Neural progenitor cell (in vitro differentiated cells): ENCODE data around the gene SMIM28. TPM values are rescaled to one million over a fixed set of nuclear protein-coding genes. Genes with fewer than 3 reads are reported as not detected.

ENCODE experiments used
- DNase-seq: peaks from one replicate; pipeline ENCODE4 v3.0.0-alpha.2; 2016; ENCODE audit warnings: low spot score
- H2AFZ ChIP-seq: fragments of 200-600 bp; sonication (generic); replicated peaks from 2 replicates; pipeline ENCODE4 v1.6.1; 2016; ENCODE audit warnings: antibody characterized with exemption
- H3F3A ChIP-seq: fragments of 200-600 bp; sonication (generic); 2 replicates; pipeline ENCODE4 v1.6.1; 2016; ENCODE audit warnings: antibody characterized with exemption, low read depth
- H3K27ac ChIP-seq: fragments of 200-600 bp; sonication (generic); 2 replicates; pipeline ENCODE4 v1.5.1; 2016; ENCODE audit warnings: mild to moderate bottlenecking
- H3K27me3 ChIP-seq: fragments of 200-600 bp; sonication (generic); 2 replicates; pipeline ENCODE4 v1.6.1; 2016; ENCODE audit warnings: mild to moderate bottlenecking, moderate library complexity
- H3K36me3 ChIP-seq: fragments of 200-600 bp; sonication (generic); 2 replicates; pipeline ENCODE4 v1.5.1; 2016
- H3K4me1 ChIP-seq: fragments of 200-600 bp; sonication (generic); 2 replicates; pipeline ENCODE4 v1.6.1; 2016; ENCODE audit warnings: mixed run types
- H3K4me2 ChIP-seq: fragments of 200-600 bp; sonication (generic); 2 replicates; pipeline ENCODE4 v1.6.1; 2016
- H3K4me3 ChIP-seq: fragments of 200-600 bp; sonication (generic); 2 replicates; pipeline ENCODE4 v1.5.1; 2016
- H3K79me2 ChIP-seq: fragments of 200-600 bp; sonication (generic); 2 replicates; pipeline ENCODE4 v1.6.1; 2016; ENCODE audit warnings: low read depth
- H3K9ac ChIP-seq: fragments of 200-600 bp; sonication (generic); 2 replicates; pipeline ENCODE4 v1.6.1; 2016
- H3K9me3 ChIP-seq: fragments of 200-600 bp; sonication (generic); 2 replicates; pipeline ENCODE4 v1.5.1; 2016; ENCODE audit warnings: low read depth
- H4K20me1 ChIP-seq: fragments of 200-600 bp; sonication (generic); 2 replicates; pipeline ENCODE4 v1.6.1; 2016; ENCODE audit warnings: low read depth
- H3K27ac Mint-ChIP-seq: 3 replicates; pipeline ENCODE4 v1.8.0; 2021; ENCODE audit warnings: mixed read lengths
- H3K27me3 Mint-ChIP-seq: 2 replicates; pipeline ENCODE4 v1.8.0; 2022; ENCODE audit warnings: low read depth, mild to moderate bottlenecking, inconsistent platforms, moderate library complexity, mixed read lengths; ENCODE audit not compliant: insufficient read depth
- H3K36me3 Mint-ChIP-seq: 3 replicates; pipeline ENCODE4 v1.8.0; 2021; ENCODE audit warnings: mixed read lengths
- H3K4me1 Mint-ChIP-seq: 3 replicates; pipeline ENCODE4 v1.8.0; 2021; ENCODE audit warnings: mixed read lengths
- H3K4me3 Mint-ChIP-seq: 3 replicates; pipeline ENCODE4 v1.8.0; 2021; ENCODE audit warnings: mild to moderate bottlenecking, moderate library complexity, mixed read lengths
- H3K9me3 Mint-ChIP-seq: 3 replicates; pipeline ENCODE4 v1.8.0; 2020; ENCODE audit warnings: mixed read lengths
- CTCF ChIP-seq: fragments of 200-600 bp; sonication (generic); IDR thresholded peaks from 2 replicates; pipeline ENCODE4 v1.5.1; 2017; ENCODE audit warnings: antibody characterized with exemption, mild to moderate bottlenecking
- EZH2 ChIP-seq: fragments of 200-600 bp; sonication (generic); IDR thresholded peaks from 2 replicates; pipeline ENCODE4 v1.6.1; 2017; ENCODE audit warnings: antibody characterized with exemption, mild to moderate bottlenecking, moderate library complexity
- EZH2phosphoT487 ChIP-seq: fragments of 200-600 bp; sonication (generic); IDR thresholded peaks from 2 replicates; pipeline ENCODE4 v1.6.1; 2017; ENCODE audit warnings: antibody characterized with exemption
- total RNA-seq: library from RNA; depleted of rRNA; stranded (reverse); fragments of >200 nt; gene quantifications from 2 replicates; pipeline ENCODE4 v1.2.3, GENCODE V29; 2015; ENCODE audit warnings: low replicate concordance

The SMIM28 gene
- total RNA-seq, 1 donor from 2014 or later = not detected

DNA sequence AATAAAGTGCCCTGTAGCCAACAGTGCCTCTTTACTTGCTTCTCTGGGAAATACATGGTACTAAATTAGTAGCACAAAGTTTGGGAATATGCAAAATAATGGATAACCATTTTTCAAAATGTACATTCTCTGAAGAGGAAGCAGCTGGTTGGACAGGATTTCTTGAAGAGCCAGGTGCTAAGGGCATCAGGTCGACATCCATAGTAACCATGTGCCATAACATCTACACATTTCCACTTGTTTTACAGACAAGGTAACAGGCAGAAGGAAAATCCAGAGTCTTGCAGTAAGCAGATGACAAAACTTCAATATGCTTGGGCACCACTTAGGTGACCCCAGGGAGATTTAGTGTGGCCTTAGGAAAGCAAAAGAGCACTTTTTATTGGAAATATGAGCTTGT, 36.5 kb upstream of the SMIM28 start:
- no peak overlapping the region for H3K4me2 ChIP-seq
- no peak for DNase-seq
- no peaks in the 10 kb centered on the region for H3K9me3 Mint-ChIP-seq
- no peaks in the 10 kb centered on the region for H3K4me1 ChIP-seq
- no peaks in the 10 kb centered on the region for H3K36me3 Mint-ChIP-seq
- H3K27me3 Mint-ChIP-seq = no peaks in the 10 kb centered on the region
- no peak for TF ChIP-seq EZH2
- H3K27me3 ChIP-seq = no peaks in the 10 kb centered on the region
- H3K27ac ChIP-seq = no peak overlapping the region
- no peak overlapping the region for H3K9ac ChIP-seq
- no peak overlapping the region for H3K27ac Mint-ChIP-seq
- H3K4me1 Mint-ChIP-seq = no peaks in the 10 kb centered on the region
- no peak overlapping the region for H3K4me3 Mint-ChIP-seq
- no peaks in the 10 kb centered on the region for H3K9me3 ChIP-seq
- H2AFZ ChIP-seq = no peak overlapping the region
- H3K79me2 ChIP-seq = no peaks in the 10 kb centered on the region
- H3K4me3 ChIP-seq = no peak overlapping the region
- H4K20me1 ChIP-seq = no peaks in the 10 kb centered on the region
- no peaks in the 10 kb centered on the region for H3F3A ChIP-seq
- no peaks in the 10 kb centered on the region for H3K36me3 ChIP-seq

- no peak overlapping the region for H3K27ac ChIP-seq
- no peak for TF ChIP-seq EZH2phosphoT487
- no peak for TF ChIP-seq CTCF
- TF ChIP-seq EZH2 = no peak
- Mint-ChIP-seq H3K4me3 (no peak overlapping the region), H3K4me1 (peaks cover 2% of the 10 kb centered on the region), H3K27ac (no peak overlapping the region), H3K36me3 (no peaks in the 10 kb centered on the region), H3K9me3 (no peaks in the 10 kb centered on the region), H3K27me3 (no peaks in the 10 kb centered on the region)
- H4K20me1 ChIP-seq = no peaks in the 10 kb centered on the region
- H2AFZ ChIP-seq = no peak overlapping the region
- no peak overlapping the region for H3K4me2 ChIP-seq
- H3K9me3 ChIP-seq = no peaks in the 10 kb centered on the region
- no peaks in the 10 kb centered on the region for H3F3A ChIP-seq
- H3K79me2 ChIP-seq = no peaks in the 10 kb centered on the region
- DNase-seq = no peak
- H3K4me1 ChIP-seq = no peaks in the 10 kb centered on the region
- no peak overlapping the region for H3K4me3 ChIP-seq
- no peak overlapping the region for H3K9ac ChIP-seq
- H3K36me3 ChIP-seq = no peaks in the 10 kb centered on the region
- H3K27me3 ChIP-seq = no peaks in the 10 kb centered on the region
Measured at GRCh38 chr6:138343112-138343511, 34.6 kb upstream of the SMIM28 start.

DNA sequence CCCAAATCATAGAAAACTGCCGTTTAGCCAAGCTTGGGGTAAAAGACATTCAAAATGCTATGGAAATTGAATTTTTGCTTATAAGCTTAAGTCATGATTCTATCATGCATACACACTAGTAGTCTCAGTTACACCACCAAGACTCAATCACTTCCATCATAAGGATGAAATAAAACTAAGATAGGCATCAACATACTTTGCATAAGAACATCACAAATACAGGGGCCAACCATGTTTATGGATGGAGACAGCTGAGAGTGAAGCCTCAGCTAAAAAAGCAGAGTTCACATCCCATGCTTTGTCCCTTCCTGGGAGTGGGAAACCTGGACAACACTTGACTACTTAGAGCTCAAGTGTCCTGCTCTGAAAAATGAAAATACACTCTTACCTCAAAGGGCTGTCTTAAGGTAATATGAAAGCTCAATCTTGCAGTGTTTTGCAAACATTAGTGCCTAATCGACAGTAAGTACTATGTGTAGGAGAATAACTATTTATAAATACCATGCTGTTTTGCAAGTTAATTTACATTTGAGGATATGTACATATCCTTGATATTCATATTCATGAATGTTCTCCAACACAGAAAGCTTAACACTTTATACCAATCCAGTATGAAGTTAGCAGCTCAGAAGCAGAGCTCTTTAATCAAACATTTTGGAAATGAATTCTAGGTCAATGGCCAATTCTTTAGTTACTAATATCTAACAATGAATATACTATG, 32.0 kb upstream of the SMIM28 start:
- H3F3A ChIP-seq = no peaks in the 10 kb centered on the region
- no peak overlapping the region for H3K4me3 Mint-ChIP-seq

More for the DNA sequence above, 32.0 kb upstream of the SMIM28 start:
- Histone ChIP-seq H3K27ac (no peak overlapping the region), H3K79me2 (no peaks in the 10 kb centered on the region), H4K20me1 (no peaks in the 10 kb centered on the region), H3K4me3 (no peak overlapping the region), H3K36me3 (no peaks in the 10 kb centered on the region), H3K9ac (no peak overlapping the region), H3K27me3 (no peaks in the 10 kb centered on the region), H3K4me1 (no peaks in the 10 kb centered on the region), H3K9me3 (no peaks in the 10 kb centered on the region), H3K4me2 (no peak overlapping the region), H2AFZ (no peak overlapping the region)
- no peak for DNase-seq
- no peak overlapping the region for H3K27ac Mint-ChIP-seq
- no peaks in the 10 kb centered on the region for H3K9me3 Mint-ChIP-seq
- TF ChIP-seq EZH2phosphoT487 (no peak), CTCF (no peak), EZH2 (no peak)
- peaks cover 2% of the 10 kb centered on the region for H3K4me1 Mint-ChIP-seq
- no peaks in the 10 kb centered on the region for H3K27me3 Mint-ChIP-seq
- no peaks in the 10 kb centered on the region for H3K36me3 Mint-ChIP-seq
